A673 (cell line): ENCODE measurements around the gene TMEM40.

Experiments used
- CTCF ChIP-seq: fragments of 300-800, 200-600 bp; sonication (generic); conservative IDR thresholded peaks from 2 replicates; pipeline ENCODE4 v1.5.1; 2017; ENCODE audit warnings: low read depth, mild to moderate bottlenecking, antibody characterized with exemption, low read length, moderate library complexity, mixed read lengths
- EZH2 ChIP-seq: fragments of 200-600 bp; sonication (generic); IDR thresholded peaks from 2 replicates; pipeline ENCODE4 v1.6.1; 2017; ENCODE audit warnings: borderline replicate concordance, low read depth, mild to moderate bottlenecking, mixed read lengths, antibody characterized with exemption, low read length; ENCODE audit not compliant: poor library complexity, severe bottlenecking

GRCh38 chr3:12780751-12781150 is 21.7 kb upstream of the TMEM40 start:
- no peak for TF ChIP-seq CTCF
- no peak for TF ChIP-seq EZH2
